Upper lobe of left lung (tissue), 6 donors: ENCODE data around the gene HUNK. TPM values are rescaled to one million over a fixed set of nuclear protein-coding genes. Genes with fewer than 3 reads are reported as not detected.
A peak's percentile ranks its signal among the peaks of the same experiment; 100 is the strongest.

ENCODE experiments used
- ATAC-seq, 2 donors: fragments of 200-7000 bp; cut with Tn5 transposase; one replicate each; pipeline ENCODE4 v1.9.1; 2022; ENCODE audit warnings: mild to moderate bottlenecking in 2 of 2, moderate library complexity in 2 of 2; ENCODE audit not compliant: low FRiP score in 2 of 2
- DNase-seq, 2 donors: peaks; one replicate each; pipeline ENCODE4 v3.0.0-alpha.2; 2019 to 2020
- H3K27ac ChIP-seq, 4 donors: fragments of 200-600 bp; sonication (generic); one replicate each; pipeline ENCODE4 v1.5.1; 2016 to 2019
- H3K27me3 ChIP-seq, 4 donors: fragments of 200-600 bp; sonication (generic); one replicate each; pipeline ENCODE4 v1.5.1; 2017 to 2019
- H3K36me3 ChIP-seq, 4 donors: fragments of 200-600 bp; sonication (generic); one replicate each; pipeline ENCODE4 v1.5.1; 2016 to 2019
- H3K4me1 ChIP-seq, 4 donors: fragments of 200-600 bp; sonication (generic); one replicate each; pipeline ENCODE4 v1.5.1; 2018 to 2019
- H3K4me3 ChIP-seq, 4 donors: fragments of 200-600 bp; sonication (generic); one replicate each; pipeline ENCODE4 v1.5.1; 2017 to 2019; ENCODE audit warnings: mild to moderate bottlenecking in 2 of 4, moderate library complexity in 1 of 4
- H3K9me3 ChIP-seq, 4 donors: fragments of 200-600 bp; sonication (generic); one replicate each; pipeline ENCODE4 v1.5.1; 2018 to 2019
- EP300 ChIP-seq, 4 donors: sonication (generic); formaldehyde crosslinking; IDR thresholded peaks; one replicate each; pipeline ENCODE4 v1.5.1; 2017; ENCODE audit warnings: antibody characterized with exemption in 4 of 4, control low read depth in 2 of 4
- POLR2A ChIP-seq, 4 donors: fragments of 450-650 bp; IDR thresholded peaks; one replicate each; pipeline ENCODE4 v1.5.1; 2016 to 2017; ENCODE audit warnings: antibody characterized with exemption in 4 of 4, mild to moderate bottlenecking in 2 of 4
- POLR2AphosphoS5 ChIP-seq, 2 donors: sonication (generic); formaldehyde crosslinking; IDR thresholded peaks; one replicate each; pipeline ENCODE4 v1.5.1; 2017; ENCODE audit warnings: antibody characterized with exemption in 2 of 2
- WGBS, 2 donors: methylation state at CpG; one replicate each; pipeline ENCODE4 v1.1.5; 2017 to 2018; 5-methylcytosine and 5-hydroxymethylcytosine counted together
- total RNA-seq, 6 donors: library from RNA; depleted of rRNA in 4 of 6; stranded (reverse); fragments of >200 nt in 4 of 6; gene quantifications; one replicate each; pipeline versions ENCODE4 v1.1.0 to v1.2.1, GENCODE V29; 2016 to 2021
- TF ChIP-seq, protein P1 (sequence below), 6 experiments: fragments of 450-650 bp in 4 of 6; fragments of 200-600 bp in 2 of 6; sonication (generic) in 2 of 6; IDR thresholded peaks; one replicate each; pipeline ENCODE4 v1.5.1; 2016 to 2019; ENCODE audit warnings: antibody characterized with exemption in 6 of 6
- donor health status: DM: no; HTN: no; CAD: no; lungs with moderate emphysema.
- donor health status: DM: no; HTN: yes; CAD: no; lungs with severe emphysema.

The HUNK gene
- total RNA-seq, 6 donors from 2014 or later = 1.1 to 6.2 (median 2.2) TPM

DNA sequence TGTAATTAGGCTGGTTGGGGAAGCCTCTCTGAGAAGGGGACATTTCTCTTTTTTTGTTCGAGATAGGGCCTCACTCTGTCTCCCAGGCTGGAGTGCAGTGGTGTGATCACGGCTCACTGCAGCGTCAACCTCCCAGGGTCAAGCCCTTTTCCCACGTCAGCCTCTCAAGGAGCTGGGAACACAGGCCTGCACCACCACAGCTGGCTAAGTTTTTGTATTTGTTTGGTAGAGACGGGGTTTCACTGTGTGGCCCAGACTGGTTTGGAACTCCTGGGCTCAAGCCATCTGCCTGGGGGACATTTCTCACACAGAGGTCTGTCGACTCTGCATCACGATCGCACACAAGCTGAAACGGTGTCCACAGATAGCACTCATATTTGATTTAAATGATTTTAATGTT is 39.7 kb downstream of the HUNK start:
- H3K9me3 ChIP-seq = no peaks in the 10 kb centered on the region
- H3K4me1 ChIP-seq = no peaks in the 10 kb centered on the region
- DNase-seq (no peak), ATAC-seq (no peak)
- no peaks in the 10 kb centered on the region for H3K36me3 ChIP-seq
- TF ChIP-seq, protein P1, sequence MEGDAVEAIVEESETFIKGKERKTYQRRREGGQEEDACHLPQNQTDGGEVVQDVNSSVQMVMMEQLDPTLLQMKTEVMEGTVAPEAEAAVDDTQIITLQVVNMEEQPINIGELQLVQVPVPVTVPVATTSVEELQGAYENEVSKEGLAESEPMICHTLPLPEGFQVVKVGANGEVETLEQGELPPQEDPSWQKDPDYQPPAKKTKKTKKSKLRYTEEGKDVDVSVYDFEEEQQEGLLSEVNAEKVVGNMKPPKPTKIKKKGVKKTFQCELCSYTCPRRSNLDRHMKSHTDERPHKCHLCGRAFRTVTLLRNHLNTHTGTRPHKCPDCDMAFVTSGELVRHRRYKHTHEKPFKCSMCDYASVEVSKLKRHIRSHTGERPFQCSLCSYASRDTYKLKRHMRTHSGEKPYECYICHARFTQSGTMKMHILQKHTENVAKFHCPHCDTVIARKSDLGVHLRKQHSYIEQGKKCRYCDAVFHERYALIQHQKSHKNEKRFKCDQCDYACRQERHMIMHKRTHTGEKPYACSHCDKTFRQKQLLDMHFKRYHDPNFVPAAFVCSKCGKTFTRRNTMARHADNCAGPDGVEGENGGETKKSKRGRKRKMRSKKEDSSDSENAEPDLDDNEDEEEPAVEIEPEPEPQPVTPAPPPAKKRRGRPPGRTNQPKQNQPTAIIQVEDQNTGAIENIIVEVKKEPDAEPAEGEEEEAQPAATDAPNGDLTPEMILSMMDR (IDR thresholded peaks at IDR 0.05) = no peak
- TF ChIP-seq POLR2AphosphoS5 (IDR thresholded peaks at IDR 0.05) (no peak), EP300 (IDR thresholded peaks at IDR 0.05) (no peak), POLR2A (IDR thresholded peaks at IDR 0.05) (no peak)
- no peak overlapping the region for H3K4me3 ChIP-seq
- WGBS, 2 donors = 82 to 92% methylated on average over 9 of the region's 9 CpGs
- H3K27me3 ChIP-seq = no peaks in the 10 kb centered on the region
- H3K27ac ChIP-seq = no peak overlapping the region

DNA sequence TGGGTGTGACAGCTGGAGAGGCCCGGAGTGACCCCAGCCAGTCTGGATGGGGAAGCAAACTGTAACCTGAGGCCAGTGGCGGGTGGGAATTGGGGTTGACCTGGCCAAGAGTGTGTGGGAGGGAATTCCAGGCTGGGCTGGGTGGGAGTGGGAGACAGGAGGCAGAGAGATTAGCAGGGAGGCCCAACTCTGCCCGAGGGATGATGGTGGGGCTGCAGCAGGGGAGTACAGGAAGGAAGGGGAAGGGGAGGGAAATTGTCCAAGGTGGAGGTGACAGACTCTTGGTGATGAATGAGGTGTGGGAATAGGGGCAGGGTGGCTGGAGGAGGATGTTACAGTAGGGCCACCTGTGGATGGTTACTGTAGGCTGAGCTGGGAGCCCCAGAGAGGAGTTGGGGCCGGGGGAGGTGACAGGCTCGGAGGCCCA is 40.4 kb downstream of the HUNK start:
- Histone ChIP-seq H3K4me3 (no peak overlapping the region), H3K4me1 (no peaks in the 10 kb centered on the region), H3K27me3 (no peaks in the 10 kb centered on the region), H3K9me3 (no peaks in the 10 kb centered on the region), H3K36me3 (no peaks in the 10 kb centered on the region), H3K27ac (no peak overlapping the region)
- DNase-seq (no peak), ATAC-seq (no peak)
- TF ChIP-seq POLR2A (IDR thresholded peaks at IDR 0.05) = no peak
- TF ChIP-seq, protein P1 (IDR thresholded peaks at IDR 0.05) = no peak
- TF ChIP-seq EP300 (IDR thresholded peaks at IDR 0.05) = no peak
- TF ChIP-seq POLR2AphosphoS5 (IDR thresholded peaks at IDR 0.05) = no peak
- WGBS, 2 donors = 70 to 77% methylated on average over 5 of the region's 5 CpGs

DNA sequence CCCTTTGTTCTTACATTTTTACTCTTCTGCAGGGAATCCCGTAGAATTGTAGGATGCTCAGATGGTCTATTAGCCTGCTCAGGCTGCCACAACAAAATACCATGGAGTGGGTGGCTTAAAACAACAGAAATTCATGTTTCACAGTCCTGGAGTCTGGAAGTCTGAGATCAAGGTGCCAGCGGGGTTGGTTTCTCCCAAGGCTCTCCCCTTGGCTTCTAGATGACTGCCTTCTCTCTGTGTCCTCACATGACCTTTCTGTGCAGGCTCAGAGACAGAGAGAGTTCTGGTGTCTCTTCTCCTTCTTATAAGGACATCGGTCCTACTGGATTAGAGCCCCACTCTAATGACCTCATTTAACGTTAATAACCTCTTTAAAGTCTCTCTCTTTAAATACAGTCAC is 41.7 kb downstream of the HUNK start:
- DNase-seq = no peak
- 59 to 73% methylated on average over 4 of the region's 4 CpGs for WGBS, 2 donors

DNA sequence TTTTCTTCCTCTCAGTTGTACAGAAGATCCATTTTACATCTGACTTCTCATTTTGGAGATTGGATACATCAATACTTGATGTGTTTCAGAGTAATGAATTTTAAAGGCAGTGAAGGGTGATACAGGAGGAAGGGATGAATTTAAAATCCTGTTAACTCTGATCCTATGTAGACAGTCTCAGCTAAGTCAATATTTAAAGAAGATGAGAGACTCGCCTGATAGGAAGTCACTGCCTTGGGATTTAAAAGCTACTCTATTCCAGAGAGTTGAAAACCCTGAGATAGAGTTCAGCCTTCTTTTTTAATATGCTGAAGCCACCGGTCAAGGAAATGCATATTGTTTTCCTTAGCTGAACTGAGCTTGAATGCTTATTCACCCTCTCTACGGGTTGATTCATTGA is 42.7 kb downstream of the HUNK start:
- no peaks in the 10 kb centered on the region for H3K4me1 ChIP-seq
- no peaks in the 10 kb centered on the region for H3K36me3 ChIP-seq
- no peak for ATAC-seq
- TF ChIP-seq POLR2AphosphoS5 (IDR thresholded peaks at IDR 0.05) (no peak), POLR2A (IDR thresholded peaks at IDR 0.05) (no peak), EP300 (IDR thresholded peaks at IDR 0.05) (no peak)
- TF ChIP-seq, protein P1 (IDR thresholded peaks at IDR 0.05) = no peak
- no peak overlapping the region for H3K4me3 ChIP-seq
- WGBS, 2 donors = 70 to 75% methylated on average over 3 of the region's 3 CpGs
- H3K27ac ChIP-seq = no peak overlapping the region
- DNase-seq = no peak
- H3K9me3 ChIP-seq = no peaks in the 10 kb centered on the region
- no peaks in the 10 kb centered on the region for H3K27me3 ChIP-seq

More for the DNA sequence above, 41.7 kb downstream of the HUNK start:
- H3K9me3 ChIP-seq = no peaks in the 10 kb centered on the region
- no peaks in the 10 kb centered on the region for H3K4me1 ChIP-seq
- no peak overlapping the region for H3K4me3 ChIP-seq
- H3K27me3 ChIP-seq = no peaks in the 10 kb centered on the region
- TF ChIP-seq POLR2AphosphoS5 (IDR thresholded peaks at IDR 0.05) (no peak), EP300 (IDR thresholded peaks at IDR 0.05) (no peak), POLR2A (IDR thresholded peaks at IDR 0.05) (no peak)
- TF ChIP-seq, protein P1 (IDR thresholded peaks at IDR 0.05) = no peak
- ATAC-seq = no peak
- no peak overlapping the region for H3K27ac ChIP-seq
- H3K36me3 ChIP-seq = no peaks in the 10 kb centered on the region

DNA sequence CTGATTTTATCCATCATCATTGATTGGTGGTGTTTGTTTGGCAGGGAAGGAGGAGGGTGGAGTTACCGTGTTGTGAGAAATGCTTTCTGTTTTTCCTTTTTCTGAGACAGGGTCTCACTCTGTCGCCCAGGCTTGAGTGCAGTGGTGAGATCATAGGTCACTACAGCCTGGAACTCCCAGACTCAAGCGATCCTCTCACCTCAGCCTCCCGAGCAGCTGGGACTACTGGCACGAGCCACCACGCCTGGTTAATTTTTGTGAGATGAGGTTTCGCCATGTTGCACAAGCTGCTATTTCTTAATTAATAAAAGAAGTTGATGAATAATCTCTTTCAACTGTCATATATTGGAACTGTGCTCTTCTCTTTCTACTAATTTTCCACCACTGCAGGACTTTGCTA is 44.3 kb downstream of the HUNK start:
- peak in 1 of 2 donors; percentile 72 for ATAC-seq
- WGBS, 2 donors = 88 to 89% methylated on average over 7 of the region's 7 CpGs

More for the DNA sequence above, 44.3 kb downstream of the HUNK start:
- no peaks in the 10 kb centered on the region for H3K36me3 ChIP-seq
- TF ChIP-seq POLR2A (IDR thresholded peaks at IDR 0.05) (no peak), POLR2AphosphoS5 (IDR thresholded peaks at IDR 0.05) (no peak), EP300 (IDR thresholded peaks at IDR 0.05) (no peak)
- TF ChIP-seq, protein P1 (IDR thresholded peaks at IDR 0.05) = no peak
- H3K27ac ChIP-seq = no peak overlapping the region
- no peaks in the 10 kb centered on the region for H3K9me3 ChIP-seq
- H3K4me1 ChIP-seq = no peaks in the 10 kb centered on the region
- no peaks in the 10 kb centered on the region for H3K27me3 ChIP-seq
- DNase-seq = no peak
- no peak overlapping the region for H3K4me3 ChIP-seq
